Body of pancreas (tissue), 4 donors: ENCODE data around the gene AFF3. TPM values are rescaled to one million over a fixed set of nuclear protein-coding genes. Genes with fewer than 3 reads are reported as not detected.
A peak's percentile ranks its signal among the peaks of the same experiment; 100 is the strongest.

Experiments
- ATAC-seq: fragments of 150-250 bp; one replicate; pipeline ENCODE4 v1.9.1; 2016
- DNase-seq, 4 donors: peaks; one replicate each; pipeline ENCODE4 v3.0.0-alpha.2; 2019
- H3K27ac ChIP-seq, 4 donors: fragments of 200-600 bp; sonication (generic); 1 replicate in 3 of 4; 2 replicates in 1 of 4; pipeline versions ENCODE4 v1.5.1 to v1.6.1; 2016 to 2019; ENCODE audit warnings: mild to moderate bottlenecking in 1 of 4, mixed read lengths in 1 of 4, moderate library complexity in 1 of 4
- H3K27me3 ChIP-seq, 2 donors: fragments of 200-600 bp; sonication (generic); one replicate each; pipeline ENCODE4 v1.6.0; 2016; ENCODE audit warnings: mild to moderate bottlenecking in 1 of 2
- H3K36me3 ChIP-seq, 2 donors: fragments of 200-600 bp; sonication (generic); replicated peaks in 1 of 2; 2 replicates each; pipeline ENCODE4 v1.5.1; 2016; ENCODE audit warnings: low read depth in 2 of 2; ENCODE audit not compliant: insufficient read depth in 1 of 2
- H3K4me1 ChIP-seq: fragments of 200-600 bp; sonication (generic); one replicate; pipeline ENCODE4 v1.6.0; 2016
- H3K4me3 ChIP-seq, 2 donors: fragments of 200-600 bp; sonication (generic); 1 replicate in 1 of 2; 2 replicates in 1 of 2; pipeline ENCODE4 v1.5.1; 2016 to 2019
- H3K9me3 ChIP-seq, 3 donors: fragments of 200-600 bp; sonication (generic); 1 replicate in 2 of 3; 2 replicates in 1 of 3; pipeline ENCODE4 v1.5.1; 2016
- CTCF ChIP-seq, 7 experiments: fragments of 450-650 bp in 4 of 7; fragments of 200-600 bp in 3 of 7; sonication (generic) in 3 of 7; IDR thresholded peaks; one replicate each; pipeline ENCODE4 v1.5.1; 2016 to 2019; ENCODE audit warnings: antibody characterized with exemption in 7 of 7
- POLR2A ChIP-seq, 3 donors: fragments of 450-650 bp; IDR thresholded peaks; one replicate each; pipeline ENCODE4 v1.6.1; 2016; ENCODE audit warnings: antibody characterized with exemption in 3 of 3, mild to moderate bottlenecking in 2 of 3
- WGBS, 2 donors: methylation state at CpG; one replicate each; pipeline ENCODE4 v1.1.5; 2017; 5-methylcytosine and 5-hydroxymethylcytosine counted together
- intact Hi-C: fragments of 100-400 bp; cut with DNase I; formaldehyde crosslinking; loops from one replicate; pipeline ENCODE4 v1.15.1; 2023
- total RNA-seq, 2 donors: library from RNA; depleted of rRNA; stranded (reverse); fragments of >200 nt; gene quantifications; one replicate each; pipeline ENCODE4 v1.1.0, GENCODE V29; 2016

Gene AFF3
- total RNA-seq, 2 donors from 2014 or later: 0.52 to 0.99 TPM

GRCh38 chr2:99822474-99823207 lies 319.7 kb downstream of the AFF3 start:
- DNase-seq: no peak
- no peak overlapping the region for H3K27ac ChIP-seq
- H3K27me3 ChIP-seq: peaks cover 0 to 3% of the 10 kb centered on the region in 2 donors
- no peaks in the 10 kb centered on the region for H3K36me3 ChIP-seq
- H3K9me3 ChIP-seq: no peaks in the 10 kb centered on the region
- TF ChIP-seq POLR2A (IDR thresholded peaks at IDR 0.05): no peak
- TF ChIP-seq CTCF (IDR thresholded peaks at IDR 0.05): no peak
- ATAC-seq: no peak
- no peaks in the 10 kb centered on the region for H3K4me1 ChIP-seq
- H3K4me3 ChIP-seq: no peak overlapping the region
- 25 to 29% methylated on average over 9 of the region's 9 CpGs for WGBS, 2 donors
- intact Hi-C loops: no loop called here

- intact Hi-C loops: no loop called here
- 83 to 89% methylated on average over 6 of the region's 6 CpGs for WGBS, 2 donors
- Histone ChIP-seq H3K27ac (no peak overlapping the region), H3K36me3 (no peaks in the 10 kb centered on the region), H3K9me3 (no peaks in the 10 kb centered on the region), H3K4me3 (no peak overlapping the region), H3K27me3 (peaks cover 0 to 3% of the 10 kb centered on the region in 2 donors), H3K4me1 (no peaks in the 10 kb centered on the region)
- TF ChIP-seq CTCF (IDR thresholded peaks at IDR 0.05) (no peak), POLR2A (IDR thresholded peaks at IDR 0.05) (no peak)
- DNase-seq (no peak), ATAC-seq (no peak)
Measured at GRCh38 chr2:99821984-99822383, 320.4 kb downstream of the AFF3 start.

DNA sequence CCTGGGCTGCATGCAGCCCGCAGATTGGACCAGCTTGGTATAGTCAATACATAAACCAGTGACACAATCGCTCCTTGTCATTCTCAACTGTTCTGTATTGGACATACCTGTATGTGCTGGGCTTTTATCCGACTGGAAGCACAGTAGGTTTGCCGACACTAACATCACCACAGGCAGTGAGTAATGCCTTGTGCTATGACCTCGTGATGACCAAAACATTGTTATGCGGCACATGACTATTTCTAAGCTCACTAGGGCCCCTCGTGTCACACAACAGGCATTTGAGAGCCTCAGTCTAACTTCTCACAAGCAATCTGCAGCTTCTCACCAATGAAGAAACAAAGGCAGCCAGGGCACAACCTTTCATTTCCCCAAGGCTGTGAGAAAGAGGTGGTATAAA lies 320.8 kb downstream of the AFF3 start:
- H3K36me3 ChIP-seq: no peaks in the 10 kb centered on the region
- WGBS, 2 donors: 80 to 92% methylated on average over 7 of the region's 7 CpGs
- H3K4me3 ChIP-seq: no peak overlapping the region
- H3K27me3 ChIP-seq: peaks cover 0 to 2% of the 10 kb centered on the region in 2 donors
- H3K9me3 ChIP-seq: no peaks in the 10 kb centered on the region
- intact Hi-C loops: no loop called here
- ATAC-seq (no peak), DNase-seq (no peak)
- H3K4me1 ChIP-seq: no peaks in the 10 kb centered on the region
- H3K27ac ChIP-seq: no peak overlapping the region
- TF ChIP-seq POLR2A (IDR thresholded peaks at IDR 0.05): no peak
- TF ChIP-seq CTCF (IDR thresholded peaks at IDR 0.05): no peak

DNA sequence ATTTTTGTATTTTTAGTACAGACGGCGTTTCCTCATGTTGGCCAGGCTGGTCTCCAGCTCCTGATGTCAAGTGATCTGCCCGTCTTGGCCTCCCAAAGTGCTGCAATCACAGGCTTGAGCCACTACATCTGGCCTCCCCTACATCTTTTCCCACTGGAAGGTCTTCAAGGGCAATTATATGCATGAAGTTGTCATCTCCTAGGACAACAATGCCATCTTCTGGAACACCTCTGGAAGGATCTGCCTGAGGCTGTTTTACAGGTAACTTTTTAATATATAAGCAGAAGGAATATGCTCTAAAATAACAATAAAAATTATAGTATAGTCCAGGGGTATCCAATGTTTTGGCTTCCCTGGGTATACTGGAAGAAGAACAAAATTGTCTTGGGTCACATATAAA lies 321.4 kb downstream of the AFF3 start:
- no peaks in the 10 kb centered on the region for H3K9me3 ChIP-seq
- intact Hi-C loops: no loop called here
- DNase-seq: no peak
- no peak for ATAC-seq
- H3K4me1 ChIP-seq: no peaks in the 10 kb centered on the region
- no peak overlapping the region for H3K4me3 ChIP-seq
- no peak overlapping the region for H3K27ac ChIP-seq
- no peaks in the 10 kb centered on the region for H3K36me3 ChIP-seq
- no peak for TF ChIP-seq CTCF (IDR thresholded peaks at IDR 0.05)
- no peak for TF ChIP-seq POLR2A (IDR thresholded peaks at IDR 0.05)
- WGBS, 2 donors: 85 to 87% methylated on average over 3 of the region's 3 CpGs
- no peaks in the 10 kb centered on the region for H3K27me3 ChIP-seq

DNA sequence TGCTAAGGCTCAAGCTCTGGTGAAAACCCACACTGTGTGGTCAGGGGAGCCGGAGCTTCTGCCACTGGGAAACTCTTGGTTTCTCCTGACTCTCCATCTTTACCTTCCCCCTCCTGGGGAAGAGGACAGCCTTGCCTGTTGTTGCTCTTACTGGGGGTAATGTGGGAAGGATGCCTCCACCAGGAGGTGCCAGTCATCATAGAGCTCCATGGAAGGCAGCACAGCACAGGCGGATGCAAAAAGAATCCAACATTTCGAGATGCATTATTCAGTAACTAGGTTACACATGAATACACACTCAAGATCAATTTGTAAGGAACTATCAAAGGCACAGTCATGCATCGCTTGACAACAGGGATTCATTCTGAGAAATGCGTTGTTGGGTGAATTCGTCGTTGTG lies 322.6 kb downstream of the AFF3 start:
- intact Hi-C loops: loop anchor here (10.0 kb wide), 1 partner anchor 425 kb away; no protein-coding TSS in a partner anchor
- 92 to 95% methylated on average over 7 of the region's 7 CpGs for WGBS, 2 donors
- peak in 1 of 7 experiments; percentile 7 for TF ChIP-seq CTCF (IDR thresholded peaks at IDR 0.05)
- TF ChIP-seq POLR2A (IDR thresholded peaks at IDR 0.05): no peak
- no peak for ATAC-seq
- Histone ChIP-seq H3K36me3 (no peaks in the 10 kb centered on the region), H3K9me3 (no peaks in the 10 kb centered on the region), H3K27me3 (no peaks in the 10 kb centered on the region), H3K4me1 (no peaks in the 10 kb centered on the region), H3K4me3 (no peak overlapping the region), H3K27ac (no peak overlapping the region)
- DNase-seq: no peak
